OCI-M2 (cell line): ENCODE measurements around the gene SLAMF1.

Experiments used
- DNase-seq: peaks from one replicate; lab custom pipeline; 2025; ENCODE audit not compliant: unreplicated experiment; lab: John Stamatoyannopoulos, UW

Gene SLAMF1

DNA sequence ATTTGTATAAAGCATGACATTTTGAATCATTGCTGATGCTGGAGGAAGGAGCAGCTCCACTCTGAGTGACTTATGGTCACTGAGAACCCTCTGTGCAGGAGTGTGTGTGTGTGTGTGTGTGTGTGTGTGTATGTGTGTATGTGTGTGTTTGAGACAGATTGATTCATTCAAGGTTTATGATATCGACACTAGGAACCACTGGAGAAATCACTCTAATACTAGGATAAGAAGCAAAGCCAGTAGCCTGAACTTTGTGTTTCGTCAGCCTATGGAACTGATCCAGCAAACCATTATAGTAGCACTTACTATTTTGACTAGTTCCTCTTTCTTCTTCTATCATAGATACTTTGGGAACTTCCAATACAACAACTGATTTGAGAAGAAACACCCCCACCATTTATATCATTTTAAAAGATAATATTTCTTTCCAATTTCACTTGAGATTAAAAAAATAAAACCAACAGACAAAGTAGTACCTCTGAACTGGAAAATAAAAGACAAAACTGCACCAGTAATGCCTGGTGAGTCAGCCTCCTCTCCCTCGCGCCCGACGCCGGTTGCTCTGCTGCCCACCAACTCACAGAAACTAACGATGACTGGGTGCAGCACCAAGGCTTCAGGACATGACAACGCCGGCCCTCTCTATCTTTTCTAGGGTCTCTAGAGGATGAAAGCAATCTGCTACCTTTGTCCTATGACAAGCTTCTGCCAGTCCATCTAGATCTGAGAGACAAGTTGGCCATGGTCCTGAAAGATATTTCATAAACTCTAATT, 20.9 kb downstream of the SLAMF1 start:
- DNase-seq = no peak

DNA sequence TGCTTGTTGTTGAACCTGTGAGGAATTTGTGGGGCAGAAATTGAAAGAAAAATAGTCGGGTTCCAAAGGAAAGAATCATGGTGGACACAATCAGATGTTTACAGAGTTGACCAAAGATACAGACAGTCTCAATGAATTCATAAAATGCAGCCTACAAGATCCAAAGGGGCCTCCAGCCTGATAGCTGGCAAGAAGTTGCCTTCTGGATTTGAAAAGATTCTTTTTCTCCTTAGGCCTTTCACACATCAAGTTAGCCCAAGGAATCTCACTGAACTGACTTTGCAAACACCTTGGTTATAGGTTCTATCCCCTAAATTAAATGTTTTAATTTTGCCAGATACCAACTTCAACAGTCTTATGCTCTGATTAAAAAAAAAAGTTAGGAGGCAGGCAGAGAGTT, 21.5 kb downstream of the SLAMF1 start:
- DNase-seq = no peak

DNA sequence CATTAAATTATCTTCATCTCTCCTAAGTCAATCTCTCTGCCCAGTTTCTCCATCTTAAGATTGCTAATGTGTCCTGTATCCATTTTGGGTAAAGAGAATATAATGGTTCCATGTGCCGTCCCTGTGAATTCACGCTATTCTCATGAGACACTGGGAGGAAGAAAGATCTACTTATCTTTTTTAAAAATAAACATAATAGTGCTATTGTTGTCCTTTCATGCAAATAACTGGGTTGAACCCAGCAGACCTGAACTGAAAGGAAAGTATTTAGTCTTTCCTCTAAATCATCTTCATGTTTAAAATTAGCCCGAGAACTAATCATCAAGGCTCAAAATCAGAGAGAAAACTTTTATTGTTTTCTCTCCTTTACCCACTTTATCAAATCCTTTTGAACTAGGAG, 22.4 kb downstream of the SLAMF1 start:
- no peak for DNase-seq

- DNase-seq = no peak
These were observed 23.0 kb downstream of the SLAMF1 start for GRCh38 chr1:160623862-160624261.

DNA sequence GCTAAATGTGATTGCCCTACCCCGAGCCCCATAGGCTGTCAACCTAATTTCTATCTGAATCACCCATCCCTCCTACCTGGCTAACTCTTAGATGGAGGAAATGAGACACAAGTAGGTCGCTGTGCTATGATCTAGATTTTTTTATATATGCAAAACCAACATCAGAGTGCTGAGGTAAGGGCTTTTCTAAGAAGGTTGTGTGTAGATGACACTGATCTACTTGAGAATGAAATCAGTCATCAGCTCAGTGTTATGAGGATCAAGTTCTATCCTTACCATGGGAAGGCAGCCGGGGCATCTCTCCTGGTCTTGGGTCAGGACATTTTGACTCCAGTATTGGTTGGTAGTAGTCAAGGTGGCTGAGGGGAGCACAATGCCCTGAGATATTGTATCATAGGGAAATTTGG, 23.6 kb downstream of the SLAMF1 start:
- DNase-seq = no peak

DNA sequence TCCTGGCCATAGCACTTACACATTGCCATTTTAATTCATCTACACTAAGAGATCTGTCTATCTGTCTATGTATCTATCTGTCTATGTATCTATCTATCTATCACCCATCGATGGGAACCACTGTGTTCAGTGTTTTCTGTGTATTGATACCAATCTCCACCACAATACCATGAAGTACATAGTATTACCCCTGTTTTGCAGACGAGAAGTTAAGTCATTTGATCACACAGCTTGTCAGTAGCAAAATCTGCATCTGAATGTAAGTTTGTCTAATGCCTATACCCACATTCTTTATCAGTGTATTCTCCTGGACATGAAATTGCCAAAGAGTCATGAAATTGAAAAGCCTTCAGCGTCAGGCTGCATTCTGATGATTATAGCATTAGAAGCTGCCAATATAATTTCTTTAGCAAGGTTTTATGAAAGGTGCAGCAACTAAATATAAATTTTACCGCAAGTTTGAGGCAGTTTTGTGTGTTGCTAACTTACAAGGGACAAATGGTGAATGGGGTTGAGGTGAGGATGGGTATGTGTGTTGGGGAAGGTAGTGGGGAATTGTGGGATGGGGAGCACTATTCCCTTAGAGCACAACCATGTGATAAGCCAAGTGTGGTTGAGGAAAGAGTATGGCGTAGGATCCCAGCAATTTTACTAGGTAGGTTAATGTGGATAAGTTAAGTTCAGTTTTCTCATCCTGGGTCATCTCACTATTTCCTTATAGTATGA, 24.2 kb downstream of the SLAMF1 start:
- DNase-seq = no peak

GRCh38 chr1:160621633-160622413, 25.0 kb downstream of the SLAMF1 start:
- no peak for DNase-seq

DNA sequence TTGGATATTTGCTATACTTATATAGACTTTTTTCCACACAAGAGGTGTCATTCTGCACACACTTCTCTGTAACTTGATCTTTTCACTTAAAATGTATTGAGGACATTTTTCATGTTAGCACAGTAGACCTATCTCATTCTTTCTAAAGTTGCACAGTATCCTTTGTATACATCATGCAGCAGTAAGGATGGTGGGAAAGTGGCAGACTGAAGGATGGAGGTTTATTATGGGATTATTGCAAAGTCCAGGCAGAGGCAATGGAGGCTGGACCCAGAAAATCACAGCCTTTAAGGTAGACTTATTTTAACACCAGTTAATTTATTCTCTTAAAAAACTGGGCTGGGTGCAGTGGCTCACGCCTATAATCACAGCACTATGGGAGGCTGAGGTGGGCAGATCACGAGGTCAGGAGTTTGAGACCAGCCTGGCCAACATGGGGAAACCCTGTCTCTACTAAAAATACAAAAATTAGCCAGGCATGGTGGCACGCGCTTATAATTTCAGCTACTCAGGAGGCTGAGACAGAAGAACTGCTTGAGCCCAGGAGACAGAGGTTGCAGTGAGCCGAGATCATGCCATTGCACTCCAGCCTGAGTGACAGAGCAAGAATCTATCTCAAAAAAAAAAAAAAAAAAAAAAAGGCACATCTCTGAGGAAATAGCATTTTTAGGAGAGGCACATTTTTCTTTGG, 25.8 kb downstream of the SLAMF1 start:
- no peak for DNase-seq

DNA sequence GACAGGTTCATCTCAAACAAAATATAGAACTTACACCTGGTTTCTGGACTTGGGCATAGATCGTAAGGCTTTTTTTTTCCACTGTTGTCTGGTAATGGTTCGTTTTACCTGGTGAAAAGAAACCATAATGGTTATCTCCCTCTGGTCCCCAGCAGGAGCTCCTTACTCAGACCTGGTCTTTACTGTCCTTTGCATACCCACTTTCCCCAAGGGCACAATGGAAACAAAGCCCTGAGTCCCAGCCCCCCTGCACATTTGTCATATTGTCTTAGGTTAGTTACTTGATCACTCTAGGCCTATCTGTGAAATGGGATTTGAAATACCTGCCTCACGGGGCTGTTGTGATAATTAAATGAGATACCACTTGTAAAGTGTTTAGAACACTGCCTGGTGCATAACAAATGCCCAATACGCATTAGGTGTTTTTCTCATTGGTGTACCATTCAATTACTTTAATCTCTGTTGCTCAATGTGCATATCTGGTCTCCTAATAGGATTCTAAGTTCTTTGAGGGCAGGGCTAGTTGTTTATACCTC, 27.0 kb downstream of the SLAMF1 start:
- no peak for DNase-seq

DNA sequence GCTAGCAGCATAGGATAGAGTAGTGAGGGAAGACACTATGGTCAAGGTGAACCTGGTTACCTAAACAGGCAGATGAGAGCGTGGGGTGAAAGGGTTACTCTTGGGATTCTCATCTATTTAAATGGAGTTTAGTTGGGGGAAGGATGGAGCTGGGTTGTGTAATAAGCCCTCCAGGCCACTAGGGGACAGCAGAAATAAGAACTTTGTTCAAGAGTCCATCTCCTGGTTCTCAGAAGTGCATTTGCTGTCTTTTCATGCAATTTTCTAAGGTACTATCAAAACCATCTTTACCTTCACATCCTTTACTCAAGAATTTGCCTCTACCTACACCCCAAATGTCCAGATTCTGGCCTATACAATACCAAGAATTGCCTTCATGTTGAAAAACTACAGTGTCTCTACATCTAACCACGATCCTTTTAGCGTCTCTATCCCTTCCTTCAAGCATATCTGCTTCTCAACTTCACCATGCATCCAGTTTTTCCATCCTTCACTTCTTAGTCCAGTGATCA, 28.0 kb downstream of the SLAMF1 start:
- no peak for DNase-seq

DNA sequence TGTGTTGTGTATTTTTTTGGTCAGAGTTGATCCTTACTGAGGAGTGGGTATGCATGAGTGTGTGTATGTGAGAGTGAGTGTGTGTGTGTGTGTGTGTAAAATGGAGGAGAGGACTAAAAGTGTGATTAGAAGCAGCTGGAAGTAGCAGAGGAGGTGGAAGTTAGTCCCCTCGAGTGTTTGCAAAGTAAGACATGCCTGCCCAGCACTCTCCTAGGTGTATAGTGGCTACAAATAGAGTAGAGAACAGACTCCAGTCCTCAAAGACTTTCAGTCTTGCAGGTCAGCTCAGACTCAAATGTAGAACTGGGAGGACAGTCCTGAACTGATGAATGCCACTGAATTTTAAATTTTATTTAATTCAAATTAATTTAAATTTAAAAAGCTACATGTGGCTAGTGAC, 28.5 kb downstream of the SLAMF1 start:
- DNase-seq = no peak

- no peak for DNase-seq
These were observed 31.2 kb downstream of the SLAMF1 start for GRCh38 chr1:160615660-160616059.

- no peak for DNase-seq
These were observed 32.4 kb downstream of the SLAMF1 start for GRCh38 chr1:160614410-160614809.

- DNase-seq = no peak
These were observed 34.1 kb downstream of the SLAMF1 start for GRCh38 chr1:160612613-160613218.

DNA sequence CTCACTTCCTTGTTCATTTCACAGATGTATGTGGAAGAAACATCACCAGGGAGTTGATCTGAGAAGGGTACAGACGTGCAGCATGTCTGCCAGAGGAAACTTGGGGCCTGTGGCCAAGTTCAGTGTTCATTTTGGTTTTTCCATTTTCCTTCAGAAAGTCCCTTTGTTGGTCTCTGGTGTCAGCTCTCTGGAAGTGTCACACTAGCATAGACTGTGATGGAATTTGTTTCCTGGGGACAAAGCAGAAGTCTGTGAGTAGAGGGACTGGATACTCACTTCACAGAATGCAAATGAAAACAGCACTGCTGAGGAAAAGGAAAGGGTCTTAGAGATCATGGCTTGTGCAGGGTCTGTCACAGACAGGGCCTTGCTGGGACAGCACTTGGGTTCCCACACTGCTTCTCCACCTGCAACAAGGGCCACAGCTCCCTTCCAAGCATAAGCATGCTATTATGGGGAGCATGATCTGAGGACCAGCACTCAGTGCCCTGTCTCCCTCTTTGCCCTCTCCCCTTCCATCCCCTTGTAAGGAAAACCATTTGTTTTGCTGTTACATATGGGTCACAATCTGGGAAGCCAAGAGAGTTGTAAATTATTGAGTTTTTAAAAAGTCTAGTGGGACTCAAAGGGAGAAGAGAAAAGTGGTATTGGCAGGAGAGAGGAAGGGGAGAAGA, 36.1 kb downstream of the SLAMF1 start:
- no peak for DNase-seq

DNA sequence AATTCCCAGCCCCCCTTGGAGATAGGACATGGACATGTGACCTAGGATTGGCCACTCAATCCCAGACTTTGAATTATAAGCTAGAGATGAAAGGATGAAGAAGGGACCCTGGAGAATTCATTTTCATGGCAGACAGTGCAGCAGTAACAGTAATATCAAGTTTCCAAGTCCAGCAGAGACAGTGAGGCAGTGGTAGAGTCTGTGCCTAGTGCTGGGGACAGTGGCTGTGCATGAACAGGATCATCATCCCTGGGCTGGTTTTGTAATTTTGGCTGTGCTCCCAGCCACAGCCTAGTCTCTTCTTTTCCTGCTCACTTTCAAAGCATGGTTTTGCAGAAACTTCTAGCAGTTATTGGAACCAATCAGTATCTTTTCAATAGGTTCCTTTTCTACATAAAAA, 37.9 kb downstream of the SLAMF1 start:
- no peak for DNase-seq

- DNase-seq = no peak
These were observed 38.3 kb downstream of the SLAMF1 start for GRCh38 chr1:160608514-160608913.

DNA sequence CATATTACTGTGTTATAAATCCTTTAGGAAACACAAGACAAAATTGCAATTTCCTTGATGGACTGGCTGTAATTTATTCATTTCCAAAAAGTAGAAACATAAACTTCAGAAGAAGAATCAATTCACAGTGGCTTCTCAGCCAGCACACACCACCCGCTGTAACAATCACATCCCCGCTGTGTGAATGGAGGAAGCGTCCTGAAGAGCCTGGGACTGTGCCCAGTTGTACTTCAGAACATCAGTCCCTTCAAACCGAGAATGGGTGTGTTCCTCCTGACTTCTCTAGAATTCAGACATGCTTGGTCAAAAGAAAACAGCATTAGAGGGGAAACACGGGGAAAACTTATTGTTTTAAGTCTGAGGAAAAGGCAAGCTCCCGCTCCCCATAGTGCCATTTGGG, 38.8 kb downstream of the SLAMF1 start:
- no peak for DNase-seq

- DNase-seq = no peak
These were observed 39.2 kb downstream of the SLAMF1 start for GRCh38 chr1:160607672-160608032.
